Upper lobe of left lung (tissue), 6 donors: ENCODE data around the gene ADRB2. TPM values are rescaled to one million over a fixed set of nuclear protein-coding genes. Genes with fewer than 3 reads are reported as not detected.

Experiments
- ATAC-seq, 2 donors: fragments of 200-7000 bp; cut with Tn5 transposase; one replicate each; pipeline ENCODE4 v1.9.1; 2022; ENCODE audit warnings: mild to moderate bottlenecking in 2 of 2, moderate library complexity in 2 of 2; ENCODE audit not compliant: low FRiP score in 2 of 2
- DNase-seq, 2 donors: peaks; one replicate each; pipeline ENCODE4 v3.0.0-alpha.2; 2019 to 2020
- H3K27ac ChIP-seq, 4 donors: fragments of 200-600 bp; sonication (generic); one replicate each; pipeline ENCODE4 v1.5.1; 2016 to 2019
- H3K27me3 ChIP-seq, 4 donors: fragments of 200-600 bp; sonication (generic); one replicate each; pipeline ENCODE4 v1.5.1; 2017 to 2019
- H3K36me3 ChIP-seq, 4 donors: fragments of 200-600 bp; sonication (generic); one replicate each; pipeline ENCODE4 v1.5.1; 2016 to 2019
- H3K4me1 ChIP-seq, 4 donors: fragments of 200-600 bp; sonication (generic); one replicate each; pipeline ENCODE4 v1.5.1; 2018 to 2019
- H3K4me3 ChIP-seq, 4 donors: fragments of 200-600 bp; sonication (generic); one replicate each; pipeline ENCODE4 v1.5.1; 2017 to 2019; ENCODE audit warnings: mild to moderate bottlenecking in 2 of 4, moderate library complexity in 1 of 4
- H3K9me3 ChIP-seq, 4 donors: fragments of 200-600 bp; sonication (generic); one replicate each; pipeline ENCODE4 v1.5.1; 2018 to 2019
- CTCF ChIP-seq, 6 experiments: fragments of 450-650 bp in 4 of 6; fragments of 200-600 bp in 2 of 6; sonication (generic) in 2 of 6; IDR thresholded peaks; one replicate each; pipeline ENCODE4 v1.5.1; 2016 to 2019; ENCODE audit warnings: antibody characterized with exemption in 6 of 6
- EP300 ChIP-seq, 4 donors: sonication (generic); formaldehyde crosslinking; IDR thresholded peaks; one replicate each; pipeline ENCODE4 v1.5.1; 2017; ENCODE audit warnings: antibody characterized with exemption in 4 of 4, control low read depth in 2 of 4
- POLR2A ChIP-seq, 4 donors: fragments of 450-650 bp; IDR thresholded peaks; one replicate each; pipeline ENCODE4 v1.5.1; 2016 to 2017; ENCODE audit warnings: antibody characterized with exemption in 4 of 4, mild to moderate bottlenecking in 2 of 4
- POLR2AphosphoS5 ChIP-seq, 2 donors: sonication (generic); formaldehyde crosslinking; IDR thresholded peaks; one replicate each; pipeline ENCODE4 v1.5.1; 2017; ENCODE audit warnings: antibody characterized with exemption in 2 of 2
- WGBS, 2 donors: methylation state at CpG; one replicate each; pipeline ENCODE4 v1.1.5; 2017 to 2018; 5-methylcytosine and 5-hydroxymethylcytosine counted together
- total RNA-seq, 6 donors: library from RNA; depleted of rRNA in 4 of 6; stranded (reverse); fragments of >200 nt in 4 of 6; gene quantifications; one replicate each; pipeline versions ENCODE4 v1.1.0 to v1.2.1, GENCODE V29; 2016 to 2021
- donor health status: DM: no; HTN: no; CAD: no; lungs with moderate emphysema.
- donor health status: DM: no; HTN: yes; CAD: no; lungs with severe emphysema.

The ADRB2 gene
- total RNA-seq, 6 donors from 2014 or later = 22.4 to 77.4 (median 34.2) TPM

- no peak overlapping the region for H3K4me3 ChIP-seq
- H3K36me3 ChIP-seq = no peaks in the 10 kb centered on the region
- TF ChIP-seq CTCF (IDR thresholded peaks at IDR 0.05) (no peak), POLR2A (IDR thresholded peaks at IDR 0.05) (no peak)
- H3K27ac ChIP-seq = no peak overlapping the region
- 81 to 88% methylated on average over 6 of the region's 6 CpGs for WGBS, 2 donors
- peaks cover 40 to 42% (median 41%) of the 10 kb centered on the region in 4 donors for H3K4me1 ChIP-seq
- DNase-seq = no peak
- no peaks in the 10 kb centered on the region for H3K27me3 ChIP-seq
- no peak for ATAC-seq
- H3K9me3 ChIP-seq = no peaks in the 10 kb centered on the region
Observed at GRCh38 chr5:148804393-148804792, 22.0 kb upstream of the ADRB2 start.

- DNase-seq = peak in 1 of 2 donors; percentile 46
- Histone ChIP-seq H3K4me1 (peaks cover 46 to 55% (median 48%) of the 10 kb centered on the region in 4 donors), H3K36me3 (no peaks in the 10 kb centered on the region), H3K4me3 (no peak overlapping the region), H3K9me3 (no peaks in the 10 kb centered on the region), H3K27ac (peak overlapping the region in 3 of 4 donors; percentile 40 to 80 (median 65)), H3K27me3 (no peaks in the 10 kb centered on the region)
- ATAC-seq = peak; percentile 35 to 66
- 50 to 53% methylated on average over 7 of the region's 7 CpGs for WGBS, 2 donors
- TF ChIP-seq POLR2AphosphoS5 (IDR thresholded peaks at IDR 0.05) = no peak
- peak in 1 of 4 donors; percentile 8 for TF ChIP-seq EP300 (IDR thresholded peaks at IDR 0.05)
Observed at GRCh38 chr5:148805326-148806290, 20.8 kb upstream of the ADRB2 start.

- DNase-seq (no peak), ATAC-seq (no peak)
- WGBS, 2 donors = 65 to 79% methylated on average over 4 of the region's 4 CpGs
- peak overlapping the region in 2 of 4 donors; percentile 65 to 80 for H3K27ac ChIP-seq
- peaks cover 46 to 57% (median 48%) of the 10 kb centered on the region in 4 donors for H3K4me1 ChIP-seq
- H3K27me3 ChIP-seq = no peaks in the 10 kb centered on the region
- no peak overlapping the region for H3K4me3 ChIP-seq
- H3K36me3 ChIP-seq = no peaks in the 10 kb centered on the region
- peak in 2 of 4 donors; percentile 73 to 83 for TF ChIP-seq EP300 (IDR thresholded peaks at IDR 0.05)
- TF ChIP-seq POLR2A (IDR thresholded peaks at IDR 0.05) = no peak
- TF ChIP-seq POLR2AphosphoS5 (IDR thresholded peaks at IDR 0.05) = peak in 1 of 2 donors; percentile 48
- no peaks in the 10 kb centered on the region for H3K9me3 ChIP-seq
Observed at GRCh38 chr5:148806520-148806931, 19.9 kb upstream of the ADRB2 start.

- peak; percentile 77 to 88 for ATAC-seq
- Histone ChIP-seq H3K4me3 (no peak overlapping the region), H3K4me1 (peaks cover 46 to 57% (median 49%) of the 10 kb centered on the region in 4 donors), H3K36me3 (no peaks in the 10 kb centered on the region), H3K9me3 (no peaks in the 10 kb centered on the region), H3K27ac (peak overlapping the region; percentile 67 to 80 (median 77)), H3K27me3 (no peaks in the 10 kb centered on the region)
- DNase-seq = peak in 1 of 2 donors; percentile 76
- WGBS, 2 donors = 21 to 43% methylated on average over 2 of the region's 2 CpGs
- TF ChIP-seq POLR2AphosphoS5 (IDR thresholded peaks at IDR 0.05) = peak in 1 of 2 donors; percentile 23
- no peak for TF ChIP-seq CTCF (IDR thresholded peaks at IDR 0.05)
- no peak for TF ChIP-seq POLR2A (IDR thresholded peaks at IDR 0.05)
- peak in 1 of 4 donors; percentile 82 for TF ChIP-seq EP300 (IDR thresholded peaks at IDR 0.05)
Observed at GRCh38 chr5:148807851-148808250, 18.6 kb upstream of the ADRB2 start.

GRCh38 chr5:148808864-148809642, 17.4 kb upstream of the ADRB2 start:
- H3K27ac ChIP-seq = peak overlapping the region; percentile 74 to 84 (median 80)
- peak; percentile 51 to 79 for ATAC-seq

More at GRCh38 chr5:148808864-148809642, 17.4 kb upstream of the ADRB2 start:
- Histone ChIP-seq H3K36me3 (no peaks in the 10 kb centered on the region), H3K27me3 (no peaks in the 10 kb centered on the region), H3K9me3 (no peaks in the 10 kb centered on the region), H3K4me1 (peaks cover 46 to 57% (median 49%) of the 10 kb centered on the region in 4 donors), H3K4me3 (peak overlapping the region in 3 of 4 donors; percentile 26 to 42 (median 40))
- no peak for DNase-seq
- WGBS, 2 donors = 24 to 28% methylated on average over 10 of the region's 10 CpGs
- TF ChIP-seq CTCF (IDR thresholded peaks at IDR 0.05) = no peak
- TF ChIP-seq POLR2AphosphoS5 (IDR thresholded peaks at IDR 0.05) = no peak
- no peak for TF ChIP-seq EP300 (IDR thresholded peaks at IDR 0.05)
- TF ChIP-seq POLR2A (IDR thresholded peaks at IDR 0.05) = no peak
